Left cardiac atrium (tissue), 4 donors: ENCODE measurements around the gene TM4SF1. TPM values are rescaled to one million over a fixed set of nuclear protein-coding genes. Genes with fewer than 3 reads are reported as not detected.
A peak's percentile ranks its signal among the peaks of the same experiment; 100 is the strongest.
"Not testable (repeated sequence)": the region's sequence is repeated elsewhere in the genome, so short reads cannot be mapped to it uniquely, and the experiment has no call there.

ENCODE experiments used
- ATAC-seq, 2 donors: fragments of 200-7000 bp; cut with Tn5 transposase; one replicate each; pipeline ENCODE4 v1.9.1; 2020; ENCODE audit warnings: mild to moderate bottlenecking in 2 of 2, moderate library complexity in 2 of 2
- DNase-seq: peaks from one replicate; pipeline ENCODE4 v3.0.0-alpha.2; 2020
- intact Hi-C, 2 donors: fragments of 100-400 bp; cut with DNase I; formaldehyde crosslinking; loops; one replicate each; pipeline versions ENCODE4 v1.14.1 to v1.15.1; 2022 to 2023
- total RNA-seq, 2 donors: library from RNA; stranded (reverse); fragmentation: NEBNext Ultra II Directional; extraction: Animal tissue kit (Norgen Biotek cat#: 25700); gene quantifications; one replicate each; pipeline ENCODE4 v1.2.1, GENCODE V29; 2021
- donor health status: DM: no; HTN: yes; CAD: no.
- donor health status: DM: no; HTN: yes; CAD: no; lungs with severe emphysema.
- donor health status: DM: yes; HTN: yes; CAD: no.
- donor health status: Dilated cardiomyopathy.

TM4SF1 gene
- total RNA-seq, 2 donors from 2014 or later: 125 to 194 TPM

DNA sequence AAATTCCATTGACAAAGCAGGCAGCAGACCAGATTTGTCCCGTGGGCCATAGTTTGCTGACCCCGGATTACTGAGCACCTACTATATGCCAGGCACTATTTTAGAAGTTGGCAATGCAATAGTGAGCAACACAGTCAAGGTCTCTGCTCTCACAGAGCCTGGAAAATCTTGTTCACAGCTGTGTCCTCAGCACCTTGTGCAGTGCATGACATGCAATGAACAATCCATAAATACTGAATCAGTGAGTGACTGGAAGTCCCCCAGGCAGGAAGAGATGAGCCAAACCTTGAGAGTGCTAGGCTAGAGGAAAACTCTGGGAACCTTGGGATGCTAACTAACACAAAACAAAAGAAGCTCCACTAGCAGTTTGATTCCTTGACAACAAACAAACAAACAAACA lies 14.4 kb downstream of the TM4SF1 start:
- intact Hi-C loops: no loop called here
- no peak for ATAC-seq
- no peak for DNase-seq

DNA sequence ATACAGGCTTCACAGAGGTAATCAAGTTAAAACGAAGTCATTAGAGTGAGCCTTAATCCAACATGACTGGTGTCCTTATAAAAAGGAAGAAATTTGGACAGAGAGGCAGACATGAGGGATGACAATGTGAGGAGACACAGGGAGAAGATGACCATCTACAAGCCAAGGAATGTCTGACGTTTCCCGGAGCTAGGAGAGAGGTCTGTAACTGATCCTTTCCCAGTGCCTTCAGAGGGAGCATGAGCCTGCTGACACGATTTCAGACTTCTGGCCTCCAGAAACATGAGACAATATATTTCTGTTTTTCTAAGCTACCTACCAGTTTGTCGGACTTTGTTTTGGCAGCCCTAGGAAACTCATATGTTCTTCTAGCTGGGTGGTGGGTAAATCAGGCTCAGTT lies 15.1 kb downstream of the TM4SF1 start:
- DNase-seq (no peak), ATAC-seq (no peak)
- intact Hi-C loops: no loop called here

DNA sequence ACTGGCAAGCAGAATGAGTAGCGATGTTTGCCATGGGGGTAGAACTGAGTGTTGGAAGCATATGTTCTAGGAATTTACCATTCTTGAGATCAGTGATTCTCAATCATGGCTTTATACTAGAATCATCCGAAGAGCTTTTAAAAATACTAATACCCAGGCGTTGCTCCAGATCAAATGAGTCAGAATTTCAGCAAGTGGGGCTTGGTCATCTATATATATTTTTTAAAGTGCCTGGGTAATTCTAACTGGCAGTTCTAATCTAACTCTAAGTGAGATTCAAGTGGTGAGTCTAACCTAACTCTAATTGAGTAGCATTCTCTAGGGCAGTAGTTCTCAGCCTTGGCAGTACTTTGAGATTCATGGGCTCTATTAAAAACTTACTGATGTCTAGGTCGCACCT lies 20.8 kb downstream of the TM4SF1 start:
- ATAC-seq (no peak), DNase-seq (no peak)
- intact Hi-C loops: no loop called here

DNA sequence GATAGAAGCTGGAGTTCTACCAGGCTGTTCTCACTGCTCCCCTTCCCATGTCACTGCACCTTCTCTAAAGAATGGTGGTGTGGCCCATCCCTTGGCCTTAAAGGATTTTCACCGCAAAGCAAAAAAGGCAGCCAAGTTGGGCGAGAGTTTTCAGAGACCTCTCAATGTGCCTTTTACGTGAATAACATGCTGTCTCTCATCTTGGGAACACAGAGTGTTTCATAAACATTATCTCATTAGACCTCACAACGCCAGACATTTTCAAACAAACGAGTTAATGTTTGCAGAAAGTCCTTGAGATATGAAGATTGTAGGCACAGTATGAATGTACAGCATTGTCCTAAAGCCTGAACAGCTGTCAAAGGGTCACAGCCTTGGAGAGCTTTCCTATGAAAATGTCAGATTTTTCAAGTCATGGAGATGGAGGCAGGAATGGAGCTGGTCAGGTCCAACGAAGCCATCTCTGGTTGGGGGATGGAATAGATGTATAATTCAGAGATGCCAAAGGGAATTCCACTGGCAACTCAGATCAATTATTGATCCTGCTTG lies 21.3 kb downstream of the TM4SF1 start:
- no peak for DNase-seq
- intact Hi-C loops: no loop called here
- peak in 1 of 2 donors; percentile 56 for ATAC-seq

DNA sequence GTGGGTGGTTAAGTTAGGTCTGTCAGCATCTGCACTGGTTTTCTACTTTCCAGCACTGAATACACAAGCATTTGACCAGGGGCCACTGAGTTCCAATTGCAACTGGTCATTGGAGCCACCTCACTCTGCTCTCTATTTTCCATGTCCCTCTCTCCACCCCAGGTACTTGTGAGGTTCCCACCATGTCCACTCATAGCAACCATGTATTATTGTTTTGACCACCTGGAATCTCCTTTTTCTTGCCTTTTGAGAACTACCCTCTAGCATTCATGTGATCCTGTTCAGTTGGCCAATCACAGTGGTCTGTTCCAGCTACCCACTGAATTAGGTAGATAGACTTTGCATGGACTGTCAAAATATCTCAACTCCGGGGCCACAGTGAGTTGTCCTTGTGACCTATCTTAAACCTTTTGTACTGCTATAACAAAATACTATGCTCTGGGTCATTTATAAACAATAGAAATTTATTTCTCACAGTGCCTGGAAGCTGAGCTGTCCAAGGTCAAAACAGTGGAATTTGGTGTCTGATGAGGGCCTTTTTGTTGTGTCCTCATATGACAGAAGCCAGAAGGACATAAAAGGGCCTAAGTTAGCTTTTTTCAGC lies 23.8 kb downstream of the TM4SF1 start:
- no peak for ATAC-seq
- DNase-seq: no peak
- intact Hi-C loops: loop anchor here in 1 of 2 donors (2.0 kb wide), 1 partner anchor 127 kb away; no protein-coding TSS in a partner anchor

DNA sequence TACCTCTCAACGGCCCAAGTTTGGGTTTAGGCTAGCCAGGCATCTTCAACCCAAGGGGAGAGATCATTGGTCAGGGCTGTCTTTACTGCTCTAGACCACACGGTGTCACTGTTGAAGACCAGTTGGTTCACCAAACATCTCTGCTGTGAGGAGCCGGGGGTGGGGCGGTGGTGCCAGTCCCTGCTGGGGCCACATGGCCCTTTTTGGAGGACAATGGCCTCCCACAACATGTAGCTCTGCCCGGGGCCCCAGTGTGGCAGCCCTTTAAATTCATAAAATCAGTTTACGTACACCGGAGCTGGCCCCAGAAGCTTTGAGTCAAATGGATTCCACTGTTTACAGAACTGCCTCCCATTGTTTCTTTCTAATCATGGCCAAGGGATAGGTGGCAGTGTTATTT lies 24.9 kb downstream of the TM4SF1 start:
- intact Hi-C loops: loop anchor here in 1 of 2 donors (2.0 kb wide), 1 partner anchor 128 kb away; no protein-coding TSS in a partner anchor
- DNase-seq: peak; percentile 63
- peak; percentile 55 to 86 for ATAC-seq

DNA sequence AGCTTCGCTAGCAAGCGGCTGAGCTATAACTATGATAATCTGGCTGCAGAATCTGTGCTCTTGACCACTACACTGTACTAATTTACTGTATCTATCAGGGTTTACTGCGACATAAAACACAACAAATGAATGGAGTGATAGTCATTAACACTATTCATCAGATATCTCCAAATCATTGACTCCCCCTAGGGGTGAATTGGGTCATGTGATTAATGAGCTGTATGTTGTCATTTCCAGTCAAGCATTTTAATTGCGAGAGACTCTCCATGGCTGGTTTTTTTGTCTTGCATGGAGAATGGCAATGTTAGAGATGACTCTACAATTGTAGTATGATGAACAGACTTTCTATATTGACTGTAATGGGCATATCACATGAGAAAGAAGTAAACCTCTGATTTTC lies 33.5 kb downstream of the TM4SF1 start:
- DNase-seq (no peak), ATAC-seq (no peak)
- intact Hi-C loops: no loop called here

DNA sequence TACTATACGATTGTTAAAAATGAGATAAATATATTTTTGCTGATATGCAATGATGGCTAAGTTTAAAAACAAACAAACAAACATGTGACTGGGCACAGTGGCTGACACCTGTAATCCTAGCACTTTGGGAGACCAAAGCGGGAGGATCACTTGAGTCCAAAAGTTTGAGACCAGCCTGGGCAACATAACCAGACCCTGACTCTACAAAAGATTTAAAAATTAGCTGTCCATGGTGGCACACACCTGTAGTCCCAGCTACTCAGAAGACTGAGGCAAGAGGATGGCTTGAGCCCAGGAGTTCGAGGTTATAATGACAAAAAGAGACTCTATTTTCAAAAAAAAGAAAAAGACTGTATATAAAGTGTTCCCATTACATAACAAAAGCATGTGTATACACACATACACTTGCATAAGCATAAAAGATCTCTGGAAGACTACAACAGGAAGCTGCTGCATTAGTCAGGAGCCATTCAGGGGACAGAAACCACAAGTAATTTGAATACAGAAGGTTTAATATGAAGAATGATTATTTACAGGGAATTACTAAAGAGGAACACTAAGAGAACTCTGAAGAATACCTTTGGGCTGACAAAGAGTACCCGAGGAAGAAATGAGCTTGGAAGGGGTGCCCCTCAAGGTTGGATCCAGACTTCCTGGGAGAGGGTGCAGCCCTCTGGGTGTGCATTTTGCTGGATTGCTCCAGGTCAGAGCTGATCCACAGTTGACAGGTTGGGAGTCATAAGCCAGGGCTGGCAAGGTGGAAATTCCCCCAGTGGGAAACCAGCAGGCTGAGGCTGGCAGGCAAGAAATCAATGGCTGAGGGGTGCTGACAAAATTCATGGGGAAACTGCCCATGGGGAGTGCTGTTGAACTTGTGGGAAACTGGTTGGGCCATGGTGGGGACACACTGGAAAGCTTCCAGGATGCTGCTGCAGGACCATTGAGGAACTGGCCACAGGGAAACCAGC lies 34.8 kb downstream of the TM4SF1 start:
- DNase-seq (no peak), ATAC-seq (no peak)
- intact Hi-C loops: no loop called here

DNA sequence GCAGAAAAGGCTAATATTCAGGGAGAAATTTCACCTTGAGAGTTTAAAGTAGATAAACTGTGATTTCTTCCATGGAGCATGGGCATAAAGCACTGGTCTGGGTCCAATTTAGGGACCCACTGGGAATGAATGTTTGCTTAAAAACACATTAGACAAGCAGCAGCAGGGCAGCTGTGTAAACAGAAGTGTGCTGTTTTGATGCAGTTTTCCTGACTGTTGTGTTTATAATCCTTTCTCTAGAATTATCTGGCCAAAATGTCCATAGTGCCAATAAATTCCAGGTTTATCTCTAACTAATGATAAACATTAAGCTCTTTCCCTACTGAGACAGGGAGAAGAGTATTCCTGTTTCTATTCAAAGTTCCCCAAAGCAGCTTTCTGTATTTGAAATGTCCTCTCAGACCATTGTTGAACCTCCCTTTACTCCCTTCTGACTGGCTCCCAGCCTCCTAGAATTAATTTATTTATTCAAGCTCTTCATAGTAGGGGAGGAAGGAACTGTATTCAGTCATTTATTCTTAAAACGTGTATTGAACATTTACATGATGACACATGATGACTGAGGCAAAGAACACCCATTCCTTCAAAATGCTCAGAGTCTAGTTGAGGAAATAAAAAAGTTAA lies 37.0 kb downstream of the TM4SF1 start:
- intact Hi-C loops: no loop called here
- ATAC-seq: peak; percentile 27 to 69
- peak; percentile 32 for DNase-seq

DNA sequence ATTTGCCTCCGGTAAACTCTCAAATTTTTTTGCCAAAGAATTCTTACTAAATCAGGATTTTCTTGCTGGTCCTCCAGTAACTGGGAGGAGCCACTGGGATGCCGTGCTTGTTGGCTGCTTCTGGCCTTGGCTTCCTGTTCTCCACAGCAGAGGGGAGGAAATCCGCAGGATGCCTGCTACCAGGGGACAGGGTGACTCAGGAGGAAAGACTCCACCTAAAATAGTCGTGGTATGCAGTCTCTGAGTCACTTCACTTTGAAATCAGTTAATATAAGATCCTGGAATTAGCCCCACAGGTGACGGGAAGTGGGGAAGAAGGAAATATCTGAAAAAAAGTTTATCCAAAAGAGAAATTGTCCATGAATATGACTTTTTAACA lies 37.5 kb downstream of the TM4SF1 start:
- peak; percentile 91 for DNase-seq
- intact Hi-C loops: no loop called here
- peak; percentile 90 to 99 for ATAC-seq

DNA sequence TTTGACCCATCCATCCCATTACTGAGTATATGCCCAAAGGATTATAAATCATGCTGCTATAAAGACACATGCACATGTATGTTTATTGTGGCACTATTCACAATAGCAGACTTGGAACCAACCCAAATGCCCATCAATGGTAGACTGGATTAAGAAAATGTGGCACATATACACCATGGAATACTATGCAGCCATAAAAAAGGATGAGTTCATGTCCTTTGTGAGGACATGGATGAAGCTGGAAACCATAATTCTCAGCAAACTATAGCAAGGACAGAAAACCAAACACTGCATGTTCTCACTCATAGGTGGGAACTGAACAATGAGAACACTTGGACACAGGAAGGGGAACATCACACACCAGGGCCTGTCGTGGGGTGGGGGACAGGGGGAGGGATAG lies 40.0 kb downstream of the TM4SF1 start:
- intact Hi-C loops, DNase-seq, ATAC-seq: not testable (repeated sequence)

DNA sequence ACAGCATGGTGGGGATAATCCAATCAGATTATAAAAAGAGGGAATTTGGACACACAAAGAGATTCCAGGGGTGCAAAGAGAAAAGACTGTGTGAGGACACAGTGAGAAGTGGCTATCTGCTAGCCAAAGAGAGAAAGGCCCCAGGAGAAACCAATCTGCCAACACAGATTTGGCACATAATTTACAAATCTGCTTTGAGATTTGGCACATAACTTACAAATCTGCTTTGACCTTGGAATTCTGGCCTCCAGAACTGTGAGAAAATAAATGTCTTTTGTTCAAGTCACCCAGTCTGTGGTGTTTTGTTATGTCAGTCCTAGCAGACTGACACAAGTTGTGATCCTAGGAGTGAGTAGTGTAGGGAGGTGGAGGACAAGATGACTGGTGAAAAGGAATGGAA lies 40.5 kb downstream of the TM4SF1 start:
- ATAC-seq (peak in 1 of 2 donors; percentile 48), DNase-seq (no peak)
- intact Hi-C loops: no loop called here

DNA sequence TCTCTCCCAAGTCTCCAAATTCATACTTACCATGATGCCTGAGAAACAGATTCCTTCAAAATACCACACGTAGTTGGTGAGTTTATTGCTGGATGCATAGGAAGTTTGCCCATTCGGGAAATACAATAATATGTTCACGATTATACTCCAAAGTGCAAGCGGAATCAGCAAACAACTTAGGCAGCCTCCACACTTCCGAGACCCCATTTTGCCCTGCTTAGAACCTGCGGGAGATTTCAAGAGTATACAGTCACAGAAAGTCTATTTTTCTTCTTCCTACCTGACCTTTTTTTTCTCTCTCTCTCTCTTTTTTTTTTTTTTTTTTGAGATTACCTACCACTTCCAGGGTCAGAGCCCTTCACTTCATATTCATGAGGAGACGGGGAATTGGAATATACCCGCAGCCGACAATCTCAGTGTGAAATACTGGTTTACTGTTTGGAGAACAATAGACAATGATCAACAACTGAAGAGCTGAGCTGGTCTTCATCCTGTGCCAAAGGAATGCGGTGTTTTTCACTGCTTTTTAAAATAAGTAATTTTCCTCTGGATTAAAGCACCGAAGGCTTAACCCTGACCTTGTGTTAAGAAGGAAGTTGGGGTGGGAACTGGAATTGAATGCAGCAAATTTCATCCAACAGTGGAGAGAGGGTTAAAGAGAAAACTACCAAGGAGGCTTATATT lies 44.1 kb downstream of the TM4SF1 start, which contains the start of gene TM4SF18:
Gene TM4SF18 (minus strand): TSS at position 461 of the 684 bp plus-strand sequence. CDS start 254 bp downstream, at position 207.
- DNase-seq: no peak
- no peak for ATAC-seq
- intact Hi-C loops: no loop called here

DNA sequence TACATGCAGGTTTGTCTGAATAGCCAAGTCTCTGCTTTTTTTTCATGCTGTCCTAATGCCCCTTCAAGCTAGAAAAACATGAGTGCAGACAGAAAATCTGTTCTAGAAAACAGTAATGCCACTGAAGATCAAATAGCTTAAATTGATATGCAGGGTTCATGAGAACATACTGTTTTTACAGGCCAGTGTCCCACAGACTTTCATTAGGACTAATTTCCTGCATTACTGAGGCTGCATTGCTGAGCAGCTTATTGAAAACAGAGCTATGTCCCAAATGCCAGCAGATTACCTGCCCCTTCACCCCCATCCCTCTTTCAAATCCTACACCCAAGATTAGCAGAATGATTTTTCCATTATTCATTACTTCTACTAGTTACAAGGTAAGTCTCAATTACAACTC lies 44.7 kb downstream of the TM4SF1 start:
- DNase-seq: no peak
- no peak for ATAC-seq
- intact Hi-C loops: no loop called here

DNA sequence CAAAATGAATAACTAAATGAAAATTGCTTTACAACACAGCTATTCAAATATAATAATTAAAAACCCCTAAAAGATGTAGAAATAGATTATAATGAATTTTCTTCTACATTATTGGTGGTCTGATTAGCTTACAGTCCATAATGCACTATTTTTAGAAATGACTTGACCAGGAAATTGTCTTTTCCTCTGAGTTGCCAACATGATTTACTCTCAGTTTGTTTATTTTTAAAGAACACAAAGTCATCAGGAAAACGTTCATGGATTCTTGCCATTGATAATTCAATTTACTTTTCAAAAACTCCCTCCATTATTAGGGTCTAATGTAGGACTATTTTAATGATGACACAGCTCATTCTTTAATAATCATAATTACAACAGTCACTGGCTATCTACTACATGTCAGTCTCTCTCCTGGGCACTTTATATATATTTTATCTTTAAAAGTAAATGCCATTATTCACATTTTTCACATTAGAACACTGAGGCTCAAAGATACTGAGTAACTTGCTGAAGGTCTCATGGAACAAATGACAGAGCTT lies 45.2 kb downstream of the TM4SF1 start:
- ATAC-seq (no peak), DNase-seq (no peak)
- intact Hi-C loops: no loop called here

DNA sequence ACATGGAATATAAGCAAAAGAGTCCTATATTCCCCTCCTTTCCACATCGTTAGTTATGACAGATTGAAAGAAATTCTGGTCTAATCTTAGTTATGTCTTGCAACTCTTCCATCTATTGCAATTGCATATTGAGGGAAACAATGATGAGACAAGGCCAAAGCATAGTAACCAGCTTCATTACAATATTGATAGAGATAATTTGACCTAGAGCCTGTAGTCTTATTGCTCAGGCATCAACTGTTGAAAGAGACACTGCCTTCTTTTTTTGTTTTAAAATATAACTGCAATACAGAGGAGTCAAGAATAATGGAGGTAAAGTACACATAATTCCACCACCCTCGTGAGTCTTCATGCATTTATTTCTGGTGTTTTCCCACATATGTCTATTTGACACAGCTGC lies 46.1 kb downstream of the TM4SF1 start:
- intact Hi-C loops: no loop called here
- ATAC-seq: no peak
- DNase-seq: no peak

DNA sequence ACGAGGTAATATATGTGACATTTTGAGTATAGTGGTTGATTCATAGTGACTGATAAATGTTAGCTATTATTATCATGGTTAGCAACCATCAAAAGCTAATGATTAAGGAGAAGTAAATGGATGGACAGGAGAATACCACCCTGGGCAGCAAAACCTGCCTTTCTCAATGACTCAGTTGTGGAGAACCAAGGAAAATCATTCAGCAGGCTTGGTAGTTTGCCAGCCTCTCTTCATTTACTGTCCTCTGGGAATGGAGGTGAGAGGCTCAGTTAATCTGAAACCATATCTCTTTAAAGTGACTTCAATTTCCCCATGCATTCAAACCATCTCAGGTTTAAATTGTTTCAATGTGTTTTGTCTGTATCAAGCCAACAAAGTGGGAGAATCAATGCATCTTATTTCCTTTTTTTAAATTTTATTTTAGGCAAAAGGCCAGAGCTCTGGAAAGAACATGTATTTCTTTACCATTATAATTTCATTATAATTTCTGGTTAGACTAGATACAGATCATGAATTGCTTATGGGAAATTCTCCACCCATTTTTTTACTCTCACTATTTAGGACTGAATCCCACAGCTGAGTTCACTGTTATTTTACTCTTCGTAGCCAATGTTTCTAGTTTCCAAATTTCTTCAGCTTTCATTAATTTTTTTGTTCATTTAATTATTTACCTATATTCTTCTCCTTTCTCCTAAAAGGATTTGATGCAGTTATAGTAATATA lies 46.7 kb downstream of the TM4SF1 start:
- no peak for ATAC-seq
- no peak for DNase-seq
- intact Hi-C loops: no loop called here

DNA sequence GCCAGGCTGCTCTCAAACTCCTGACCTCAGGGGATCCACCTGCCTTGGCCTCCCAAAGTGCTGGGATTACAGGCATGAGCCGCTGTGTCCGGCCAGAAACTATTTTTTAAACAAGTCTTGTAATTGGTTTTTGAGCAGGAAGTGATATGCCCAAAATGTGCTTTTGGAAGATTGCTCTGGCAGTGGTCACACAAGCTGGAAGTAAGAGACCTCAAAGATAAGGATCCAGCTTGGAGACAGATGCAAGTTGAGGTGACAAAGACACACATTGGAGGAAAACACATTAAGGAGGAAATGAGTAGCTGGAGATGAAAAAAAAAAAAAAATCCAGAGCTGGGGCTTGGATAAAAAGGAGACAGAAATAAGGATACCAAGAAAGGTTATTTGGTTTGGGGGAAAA lies 50.3 kb downstream of the TM4SF1 start:
- ATAC-seq (no peak), DNase-seq (no peak)
- intact Hi-C loops: no loop called here
